ENCODE measurements around the gene PTPRU.

PTPRU gene

GRCh38 chr1:29331729-29332128 is 95.4 kb downstream of the PTPRU start:
- no peak overlapping the region for H3K9ac ChIP-seq (ENCODE audit: low read length)
- H3K36me3 ChIP-seq (ENCODE audit: control insufficient read depth, low read depth, low read length): no peaks in the 10 kb centered on the region
- H3K9me3 ChIP-seq (ENCODE audit: control insufficient read depth, low read depth, low read length): no peaks in the 10 kb centered on the region
- H3K4me1 ChIP-seq (ENCODE audit: control insufficient read depth, low read depth, low read length): no peaks in the 10 kb centered on the region
- H3K27me3 ChIP-seq (ENCODE audit: control insufficient read depth, insufficient read depth, low read length): no peaks in the 10 kb centered on the region
- no peak overlapping the region for H3K4me3 ChIP-seq (ENCODE audit: low read length)
- H3K27ac ChIP-seq (ENCODE audit: low read length): no peak overlapping the region

- no peaks in the 10 kb centered on the region for H3K4me1 ChIP-seq (ENCODE audit: control insufficient read depth, low read depth, low read length)
- H3K4me3 ChIP-seq (ENCODE audit: low read length): no peak overlapping the region
- H3K27me3 ChIP-seq (ENCODE audit: control insufficient read depth, insufficient read depth, low read length): no peaks in the 10 kb centered on the region
- H3K27ac ChIP-seq (ENCODE audit: low read length): no peak overlapping the region
- H3K36me3 ChIP-seq (ENCODE audit: control insufficient read depth, low read depth, low read length): no peaks in the 10 kb centered on the region
- no peak overlapping the region for H3K9ac ChIP-seq (ENCODE audit: low read length)
- H3K9me3 ChIP-seq (ENCODE audit: control insufficient read depth, low read depth, low read length): no peaks in the 10 kb centered on the region
These were observed 95.9 kb downstream of the PTPRU start for GRCh38 chr1:29332204-29332603.

GRCh38 chr1:29333008-29333407 is 96.7 kb downstream of the PTPRU start:
- Histone ChIP-seq H3K36me3 (ENCODE audit: control insufficient read depth, low read depth, low read length) (no peaks in the 10 kb centered on the region), H3K27me3 (ENCODE audit: control insufficient read depth, insufficient read depth, low read length) (no peaks in the 10 kb centered on the region), H3K27ac (ENCODE audit: low read length) (no peak overlapping the region), H3K4me3 (ENCODE audit: low read length) (no peak overlapping the region), H3K9me3 (ENCODE audit: control insufficient read depth, low read depth, low read length) (no peaks in the 10 kb centered on the region), H3K4me1 (ENCODE audit: control insufficient read depth, low read depth, low read length) (no peaks in the 10 kb centered on the region), H3K9ac (ENCODE audit: low read length) (no peak overlapping the region)

DNA sequence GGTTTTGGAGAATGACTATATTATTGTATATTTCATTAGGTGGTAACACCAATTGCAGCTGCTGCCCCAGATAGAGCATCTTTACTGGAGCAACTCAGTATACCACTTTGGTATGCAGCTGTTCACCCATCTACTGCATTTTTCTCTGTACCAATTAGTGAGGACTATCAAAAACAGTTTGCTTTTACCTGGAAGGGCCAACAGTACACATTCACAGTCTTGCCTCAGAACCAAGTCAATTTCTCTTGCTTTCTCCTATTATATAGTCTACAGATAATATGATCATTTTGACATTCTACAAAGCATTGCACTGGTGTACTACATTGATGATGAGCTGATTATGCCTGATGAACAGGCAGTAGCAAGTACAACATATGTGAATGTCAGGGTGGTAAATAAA is 99.3 kb downstream of the PTPRU start:
- Histone ChIP-seq H3K4me3 (ENCODE audit: low read length) (no peak overlapping the region), H3K9me3 (ENCODE audit: control insufficient read depth, low read depth, low read length) (no peaks in the 10 kb centered on the region), H3K36me3 (ENCODE audit: control insufficient read depth, low read depth, low read length) (no peaks in the 10 kb centered on the region)

GRCh38 chr1:29338908-29339575 is 102.7 kb downstream of the PTPRU start:
- no peak overlapping the region for H3K9ac ChIP-seq (ENCODE audit: low read length)
- no peak overlapping the region for H3K27ac ChIP-seq (ENCODE audit: low read length)
- no peaks in the 10 kb centered on the region for H3K9me3 ChIP-seq (ENCODE audit: control insufficient read depth, low read depth, low read length)
- H3K36me3 ChIP-seq (ENCODE audit: control insufficient read depth, low read depth, low read length): no peaks in the 10 kb centered on the region
- H3K27me3 ChIP-seq (ENCODE audit: control insufficient read depth, insufficient read depth, low read length): no peaks in the 10 kb centered on the region
- H3K4me3 ChIP-seq (ENCODE audit: low read length): no peak overlapping the region
- H3K4me1 ChIP-seq (ENCODE audit: control insufficient read depth, low read depth, low read length): no peaks in the 10 kb centered on the region

More for the DNA sequence above, 99.3 kb downstream of the PTPRU start:
- H3K27ac ChIP-seq (ENCODE audit: low read length): no peak overlapping the region
- no peak overlapping the region for H3K9ac ChIP-seq (ENCODE audit: low read length)
- no peaks in the 10 kb centered on the region for H3K4me1 ChIP-seq (ENCODE audit: control insufficient read depth, low read depth, low read length)
- no peaks in the 10 kb centered on the region for H3K27me3 ChIP-seq (ENCODE audit: control insufficient read depth, insufficient read depth, low read length)

DNA sequence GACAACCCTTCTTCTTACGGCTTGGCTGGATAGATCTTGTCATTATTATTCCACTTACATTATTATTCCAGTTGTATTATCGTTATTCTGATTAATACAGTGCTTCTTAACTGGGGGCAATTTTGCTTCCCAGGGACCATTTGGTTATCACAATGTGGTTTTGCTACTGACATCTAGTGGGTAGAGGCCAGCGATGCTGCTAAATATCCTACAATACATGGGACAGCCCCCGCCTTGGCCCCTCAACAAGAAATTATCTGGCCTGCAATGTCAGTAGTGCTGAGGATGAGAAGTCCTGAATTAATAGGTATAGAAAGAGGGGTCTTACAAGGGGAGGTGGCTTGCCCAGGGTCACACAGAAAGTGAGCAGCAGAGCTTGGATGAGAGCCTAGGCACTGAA is 105.6 kb downstream of the PTPRU start:
- H3K9me3 ChIP-seq (ENCODE audit: control insufficient read depth, low read depth, low read length): no peaks in the 10 kb centered on the region
- H3K4me1 ChIP-seq (ENCODE audit: control insufficient read depth, low read depth, low read length): no peaks in the 10 kb centered on the region
- H3K27me3 ChIP-seq (ENCODE audit: control insufficient read depth, insufficient read depth, low read length): no peaks in the 10 kb centered on the region
- no peaks in the 10 kb centered on the region for H3K36me3 ChIP-seq (ENCODE audit: control insufficient read depth, low read depth, low read length)
- no peak overlapping the region for H3K9ac ChIP-seq (ENCODE audit: low read length)
- no peak overlapping the region for H3K4me3 ChIP-seq (ENCODE audit: low read length)
- H3K27ac ChIP-seq (ENCODE audit: low read length): no peak overlapping the region

DNA sequence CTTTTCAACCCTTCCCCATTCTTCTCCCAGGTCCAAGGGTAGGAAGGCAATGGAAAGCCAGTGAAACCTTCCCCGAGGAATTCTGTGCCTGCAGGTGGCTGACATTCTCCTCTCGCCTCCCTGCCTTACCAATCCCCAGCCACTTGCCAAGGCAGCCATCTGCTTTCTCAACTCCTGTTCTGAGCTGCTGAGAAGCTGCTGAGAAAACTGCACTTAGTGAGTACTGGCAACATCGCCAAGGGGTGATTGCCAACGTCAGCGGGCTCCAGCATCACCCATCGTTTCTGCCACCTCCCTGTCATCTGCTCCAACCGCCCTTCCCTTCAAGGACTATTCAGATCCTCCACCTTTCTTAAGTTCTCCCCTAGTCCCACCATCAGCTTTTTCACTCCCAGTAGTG is 106.0 kb downstream of the PTPRU start:
- no peak overlapping the region for H3K4me3 ChIP-seq (ENCODE audit: low read length)
- H3K9me3 ChIP-seq (ENCODE audit: control insufficient read depth, low read depth, low read length): no peaks in the 10 kb centered on the region
- H3K4me1 ChIP-seq (ENCODE audit: control insufficient read depth, low read depth, low read length): no peaks in the 10 kb centered on the region
- H3K27ac ChIP-seq (ENCODE audit: low read length): no peak overlapping the region
- H3K9ac ChIP-seq (ENCODE audit: low read length): no peak overlapping the region
- H3K27me3 ChIP-seq (ENCODE audit: control insufficient read depth, insufficient read depth, low read length): no peaks in the 10 kb centered on the region
- H3K36me3 ChIP-seq (ENCODE audit: control insufficient read depth, low read depth, low read length): no peaks in the 10 kb centered on the region

DNA sequence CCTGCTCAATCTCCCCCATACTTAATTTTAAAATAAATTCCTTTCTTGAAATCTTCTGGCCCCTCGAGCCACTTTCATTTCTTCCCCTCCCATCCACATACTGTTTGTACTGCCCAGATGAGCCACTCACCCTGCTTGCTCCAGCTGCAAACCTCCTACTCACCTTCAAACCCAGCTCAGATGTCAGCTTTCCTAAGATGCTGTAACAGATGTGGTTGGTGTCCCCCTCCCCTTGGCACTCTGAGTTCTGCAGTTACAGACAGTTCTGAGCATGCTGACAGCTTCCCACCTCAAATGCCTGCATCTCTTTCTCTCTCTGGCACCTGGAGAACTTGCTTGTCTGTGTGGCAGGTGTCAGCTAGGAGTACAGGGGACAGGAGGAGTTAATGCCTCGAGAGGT is 106.7 kb downstream of the PTPRU start:
- Histone ChIP-seq H3K9ac (ENCODE audit: low read length) (no peak overlapping the region), H3K4me1 (ENCODE audit: control insufficient read depth, low read depth, low read length) (no peaks in the 10 kb centered on the region), H3K27ac (ENCODE audit: low read length) (no peak overlapping the region), H3K9me3 (ENCODE audit: control insufficient read depth, low read depth, low read length) (no peaks in the 10 kb centered on the region), H3K4me3 (ENCODE audit: low read length) (no peak overlapping the region), H3K36me3 (ENCODE audit: control insufficient read depth, low read depth, low read length) (no peaks in the 10 kb centered on the region), H3K27me3 (ENCODE audit: control insufficient read depth, insufficient read depth, low read length) (no peaks in the 10 kb centered on the region)

DNA sequence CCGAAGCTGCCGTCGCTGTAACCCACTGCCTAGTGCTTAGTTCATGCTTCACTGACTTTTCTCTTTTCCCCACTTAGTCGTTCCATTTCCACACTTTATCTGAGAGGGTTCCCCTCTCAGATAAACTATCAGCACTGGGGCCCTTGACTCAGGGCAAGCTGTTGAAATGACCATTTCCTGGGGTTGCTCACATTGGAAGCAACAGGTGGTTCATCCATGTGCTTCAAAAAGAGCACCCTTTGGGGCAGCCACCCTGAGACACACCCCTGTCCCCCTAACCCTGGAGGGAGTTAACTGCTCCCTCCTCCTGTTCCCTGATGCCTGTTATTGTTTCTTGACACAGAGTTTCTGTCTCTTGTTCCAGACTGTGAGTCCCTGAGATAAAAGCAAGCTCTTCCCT is 107.2 kb downstream of the PTPRU start:
- no peak overlapping the region for H3K4me3 ChIP-seq (ENCODE audit: low read length)
- H3K27ac ChIP-seq (ENCODE audit: low read length): no peak overlapping the region
- no peak overlapping the region for H3K9ac ChIP-seq (ENCODE audit: low read length)
- no peaks in the 10 kb centered on the region for H3K4me1 ChIP-seq (ENCODE audit: control insufficient read depth, low read depth, low read length)
- no peaks in the 10 kb centered on the region for H3K27me3 ChIP-seq (ENCODE audit: control insufficient read depth, insufficient read depth, low read length)
- H3K36me3 ChIP-seq (ENCODE audit: control insufficient read depth, low read depth, low read length): no peaks in the 10 kb centered on the region
- no peaks in the 10 kb centered on the region for H3K9me3 ChIP-seq (ENCODE audit: control insufficient read depth, low read depth, low read length)

GRCh38 chr1:29343908-29344307 is 107.6 kb downstream of the PTPRU start:
- no peaks in the 10 kb centered on the region for H3K9me3 ChIP-seq (ENCODE audit: control insufficient read depth, low read depth, low read length)
- H3K9ac ChIP-seq (ENCODE audit: low read length): no peak overlapping the region
- H3K36me3 ChIP-seq (ENCODE audit: control insufficient read depth, low read depth, low read length): no peaks in the 10 kb centered on the region
- H3K27ac ChIP-seq (ENCODE audit: low read length): no peak overlapping the region
- H3K4me1 ChIP-seq (ENCODE audit: control insufficient read depth, low read depth, low read length): no peaks in the 10 kb centered on the region
- no peak overlapping the region for H3K4me3 ChIP-seq (ENCODE audit: low read length)
- no peaks in the 10 kb centered on the region for H3K27me3 ChIP-seq (ENCODE audit: control insufficient read depth, insufficient read depth, low read length)

- H3K9me3 ChIP-seq (ENCODE audit: control insufficient read depth, low read depth, low read length): no peaks in the 10 kb centered on the region
- H3K4me3 ChIP-seq (ENCODE audit: low read length): no peak overlapping the region
- H3K36me3 ChIP-seq (ENCODE audit: control insufficient read depth, low read depth, low read length): no peaks in the 10 kb centered on the region
- H3K9ac ChIP-seq (ENCODE audit: low read length): no peak overlapping the region
- H3K27me3 ChIP-seq (ENCODE audit: control insufficient read depth, insufficient read depth, low read length): no peaks in the 10 kb centered on the region
- no peak overlapping the region for H3K27ac ChIP-seq (ENCODE audit: low read length)
- H3K4me1 ChIP-seq (ENCODE audit: control insufficient read depth, low read depth, low read length): no peaks in the 10 kb centered on the region
These were observed 108.0 kb downstream of the PTPRU start for GRCh38 chr1:29344336-29344735.

DNA sequence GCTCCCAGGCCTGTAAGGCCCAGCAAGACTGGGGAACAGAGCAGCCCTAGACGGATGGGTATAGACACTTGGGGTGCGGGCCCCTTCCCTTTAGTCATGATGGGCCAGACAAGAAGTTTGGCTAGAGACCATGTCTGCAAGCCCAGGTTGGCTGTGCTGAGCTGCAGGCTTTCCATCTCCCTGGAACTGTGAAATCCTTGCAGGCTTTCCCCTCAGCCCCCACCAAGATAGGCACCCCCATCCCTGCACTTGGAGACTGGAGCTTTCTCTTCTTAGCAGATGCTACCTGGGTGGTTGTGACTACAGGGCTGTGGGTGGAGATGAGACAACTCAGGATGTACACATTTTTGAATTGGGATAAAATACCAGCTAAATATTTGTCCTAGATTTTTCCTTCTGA is 110.3 kb downstream of the PTPRU start:
- H3K4me1 ChIP-seq (ENCODE audit: control insufficient read depth, low read depth, low read length): no peaks in the 10 kb centered on the region
- no peaks in the 10 kb centered on the region for H3K9me3 ChIP-seq (ENCODE audit: control insufficient read depth, low read depth, low read length)
- H3K4me3 ChIP-seq (ENCODE audit: low read length): no peak overlapping the region
- H3K27me3 ChIP-seq (ENCODE audit: control insufficient read depth, insufficient read depth, low read length): no peaks in the 10 kb centered on the region
- H3K27ac ChIP-seq (ENCODE audit: low read length): no peak overlapping the region
- H3K36me3 ChIP-seq (ENCODE audit: control insufficient read depth, low read depth, low read length): no peaks in the 10 kb centered on the region
- no peak overlapping the region for H3K9ac ChIP-seq (ENCODE audit: low read length)

All from iPS-18a (cell line).